Activated effector memory CD4-positive, alpha-beta T cell treated with Interleukin-2 at 50 U/mL for 16 hours (primary cell): ENCODE results near the gene ADGRE1.
A peak's percentile ranks its signal among the peaks of the same experiment; 100 is the strongest.

Experiments
- DNase-seq: peaks from one replicate; pipeline ENCODE4 v3.0.0-alpha.2; 2020

The ADGRE1 gene

GRCh38 chr19:6886277-6886897 is 992 bp upstream of the ADGRE1 start:
- no peak for DNase-seq

- no peak for DNase-seq
Measured at GRCh38 chr19:6888967-6889366, 1.6 kb downstream of the ADGRE1 start.

- DNase-seq = peak; percentile 4
Measured at GRCh38 chr19:6890401-6890913, 3.1 kb downstream of the ADGRE1 start.

GRCh38 chr19:6890938-6891337 is 3.6 kb downstream of the ADGRE1 start:
- DNase-seq = peak; percentile 9

GRCh38 chr19:6891761-6892385 is 4.5 kb downstream of the ADGRE1 start:
- DNase-seq = no peak

- no peak for DNase-seq
Measured at GRCh38 chr19:6894313-6894712, 6.9 kb downstream of the ADGRE1 start.

- DNase-seq = no peak
Measured at GRCh38 chr19:6903446-6903845, 16.1 kb downstream of the ADGRE1 start.

GRCh38 chr19:6906559-6907060 is 19.2 kb downstream of the ADGRE1 start:
- no peak for DNase-seq

GRCh38 chr19:6911523-6911922 is 24.1 kb downstream of the ADGRE1 start:
- no peak for DNase-seq

GRCh38 chr19:6914321-6914720 is 26.9 kb downstream of the ADGRE1 start:
- no peak for DNase-seq

GRCh38 chr19:6916952-6917351 is 29.6 kb downstream of the ADGRE1 start:
- DNase-seq = no peak

- no peak for DNase-seq
Measured at GRCh38 chr19:6925386-6925785, 38.0 kb downstream of the ADGRE1 start.

GRCh38 chr19:6925801-6926751 is 38.7 kb downstream of the ADGRE1 start:
- no peak for DNase-seq

GRCh38 chr19:6930190-6930589 is 42.8 kb downstream of the ADGRE1 start:
- no peak for DNase-seq

GRCh38 chr19:6935069-6935468 is 47.7 kb downstream of the ADGRE1 start:
- no peak for DNase-seq

- no peak for DNase-seq
Measured at GRCh38 chr19:6935618-6936017, 48.2 kb downstream of the ADGRE1 start.

GRCh38 chr19:6945733-6946132 is 58.4 kb downstream of the ADGRE1 start:
- DNase-seq = no peak

- DNase-seq = no peak
Measured at GRCh38 chr19:6947745-6948144, 60.4 kb downstream of the ADGRE1 start.

GRCh38 chr19:6948884-6949283 is 61.5 kb downstream of the ADGRE1 start:
- no peak for DNase-seq

GRCh38 chr19:6952956-6953355 is 65.6 kb downstream of the ADGRE1 start:
- DNase-seq = no peak

- no peak for DNase-seq
Measured at GRCh38 chr19:6955082-6955481, 67.7 kb downstream of the ADGRE1 start.

GRCh38 chr19:6956573-6956972 is 69.2 kb downstream of the ADGRE1 start:
- no peak for DNase-seq

GRCh38 chr19:6958791-6959190 is 71.4 kb downstream of the ADGRE1 start:
- DNase-seq = no peak
